K562 (cell line): ENCODE data around the gene DLGAP1.

ENCODE experiments used
- FOXM1 ChIP-seq, 2 experiments: fragments of 450-650 bp in 1 of 2; sonication (generic) in 1 of 2; formaldehyde crosslinking in 1 of 2; IDR thresholded peaks; 2 replicates each; pipeline versions ENCODE4 v1.6.1 to v1.9.0; 2017 to 2022; ENCODE audit warnings: low read depth in 2 of 2, mild to moderate bottlenecking in 2 of 2, missing genetic modification reagents in 1 of 2, moderate library complexity in 1 of 2
- KHSRP ChIP-seq: fragments of 450-650 bp; IDR thresholded peaks from 2 replicates; pipeline ENCODE4 v1.6.1; 2017
- NRF1 ChIP-seq, 2 experiments: fragments of 450-650 bp; IDR thresholded peaks in 1 of 2; conservative IDR thresholded peaks in 1 of 2; 2 replicates each; pipeline ENCODE4 v1.6.1; 2014; ENCODE audit warnings: mild to moderate bottlenecking in 2 of 2
- ZNF175 ChIP-seq: fragments of 200-800 bp; sonication (Bioruptor generic); IDR thresholded peaks from 2 replicates; pipeline ENCODE4 v1.6.1; 2016; ENCODE audit warnings: low read depth, mild to moderate bottlenecking, missing genetic modification characterization, missing compliant biosample characterization

DNA sequence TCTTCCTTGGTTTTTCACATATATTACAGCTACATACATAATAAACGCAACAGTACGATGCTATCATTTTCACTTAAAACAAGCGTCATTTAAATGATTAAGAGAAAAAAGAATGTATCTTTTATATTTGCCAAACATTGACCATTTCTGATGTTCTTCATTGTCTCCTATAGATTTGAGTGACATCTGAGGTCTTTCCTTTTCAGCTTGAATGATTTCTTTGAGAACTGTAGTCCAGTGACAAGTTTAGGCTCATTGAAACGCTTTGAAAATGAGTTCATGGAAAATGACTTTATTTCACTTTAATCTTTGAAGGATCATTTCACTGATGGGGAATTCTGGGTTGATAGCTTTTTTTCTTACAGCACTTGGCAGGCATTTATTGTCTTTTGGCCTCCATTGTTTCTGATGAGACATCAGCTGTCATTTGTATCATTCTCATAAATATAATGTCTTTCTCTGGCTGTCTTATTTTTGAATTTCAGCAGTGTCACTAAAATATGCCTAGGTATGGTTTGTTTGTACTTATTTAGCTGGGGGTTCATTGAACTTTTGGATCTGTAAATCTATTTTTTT is 994.2 kb downstream of the DLGAP1 start:
- TF ChIP-seq ZNF175 (CRISPR knock-in tag) = no peak
- TF ChIP-seq NRF1 (conservative IDR thresholded peaks at IDR 0.05 in 1 of 2, IDR thresholded peaks at IDR 0.05 in 1 of 2) = no peak
- TF ChIP-seq KHSRP = no peak
- TF ChIP-seq FOXM1 (IDR thresholded peaks at IDR 0.05; ENCODE audit: low read depth) = no peak
- TF ChIP-seq FOXM1 (CRISPR knock-in tag; IDR thresholded peaks at IDR 0.05; ENCODE audit: low read depth) = no peak
